Retina (tissue), 1 donor: ENCODE measurements around the gene SLC37A4.
"Not testable (repeated sequence)": the region's sequence is repeated elsewhere in the genome, so short reads cannot be mapped to it uniquely, and the experiment has no call there.

Experiments used
- DNase-seq: peaks from one replicate; pipeline ENCODE4 v3.0.0-alpha.2; 2016

The SLC37A4 gene

GRCh38 chr11:119016216-119017009 is 14.3 kb downstream of the SLC37A4 start:
- DNase-seq, result no peak

- no peak for DNase-seq
These were observed 15.5 kb downstream of the SLC37A4 start for GRCh38 chr11:119015054-119015611.

GRCh38 chr11:119014209-119014924 is 16.3 kb downstream of the SLC37A4 start:
- DNase-seq, result no peak

- DNase-seq, result no peak
These were observed 18.0 kb downstream of the SLC37A4 start for GRCh38 chr11:119012629-119013170.

- DNase-seq, result no peak
These were observed 19.1 kb downstream of the SLC37A4 start for GRCh38 chr11:119011476-119012053.

GRCh38 chr11:119006656-119007055 is 24.0 kb downstream of the SLC37A4 start:
- DNase-seq, result no peak

- no peak for DNase-seq
These were observed 29.8 kb downstream of the SLC37A4 start for GRCh38 chr11:119000906-119001305.

GRCh38 chr11:118998822-118999221 is 31.9 kb downstream of the SLC37A4 start:
- no peak for DNase-seq

GRCh38 chr11:118998388-118998717 is 32.3 kb downstream of the SLC37A4 start:
- no peak for DNase-seq

GRCh38 chr11:118997627-118998387 is 32.9 kb downstream of the SLC37A4 start, which contains the start of gene CENATAC:
TSS of gene CENATAC (plus strand) at chr11:118998138. CDS start at chr11:118998198, 60 bp downstream.
- peak; percentile 95 for DNase-seq

- DNase-seq, result peak; percentile 17
These were observed 33.6 kb downstream of the SLC37A4 start for GRCh38 chr11:118996926-118997626.

GRCh38 chr11:118991486-118992038 is 39.1 kb downstream of the SLC37A4 start:
- not testable (repeated sequence) for DNase-seq

- no peak for DNase-seq
These were observed 42.4 kb downstream of the SLC37A4 start for GRCh38 chr11:118988280-118988679.

- DNase-seq, result no peak
These were observed 45.9 kb downstream of the SLC37A4 start for GRCh38 chr11:118984825-118985224.

GRCh38 chr11:118984337-118984736 is 46.3 kb downstream of the SLC37A4 start:
- DNase-seq, result not testable (repeated sequence)

GRCh38 chr11:118980191-118980881 is 50.3 kb downstream of the SLC37A4 start:
- DNase-seq, result peak; percentile 51

GRCh38 chr11:118979434-118979833 is 51.2 kb downstream of the SLC37A4 start:
- peak; percentile 60 for DNase-seq

GRCh38 chr11:118975771-118976709 is 54.6 kb downstream of the SLC37A4 start:
- no peak for DNase-seq
